HCT116 (cell line): ENCODE measurements around the gene SURF6.

ENCODE experiments used
- CEBPB ChIP-seq: IDR thresholded peaks from 2 replicates; pipeline ENCODE4 v1.6.1; 2012; ENCODE audit warnings: low read depth
- FOSL1 ChIP-seq: IDR thresholded peaks from 2 replicates; pipeline ENCODE4 v1.6.1; 2012; ENCODE audit warnings: low read depth
- JUND ChIP-seq: IDR thresholded peaks from 2 replicates; pipeline ENCODE4 v1.6.1; 2012
- POLR2A ChIP-seq: IDR thresholded peaks from 2 replicates; pipeline ENCODE4 v1.7.0; 2011; ENCODE audit warnings: borderline replicate concordance; ENCODE audit not compliant: insufficient read depth, insufficient read length; ENCODE audit errors: extremely low read depth
- POLR2AphosphoS5 ChIP-seq: IDR thresholded peaks from 2 replicates; pipeline ENCODE4 v1.6.1; 2011; ENCODE audit warnings: mild to moderate bottlenecking, low read depth, low read length, moderate library complexity
- RAD21 ChIP-seq: IDR thresholded peaks from 2 replicates; pipeline ENCODE4 v1.6.1; 2012; ENCODE audit warnings: low read depth, mild to moderate bottlenecking
- SP1 ChIP-seq: IDR thresholded peaks from 2 replicates; pipeline ENCODE4 v1.6.1; 2012; ENCODE audit warnings: low read depth
- TCF7L2 ChIP-seq: IDR thresholded peaks from 2 replicates; pipeline ENCODE4 v1.7.0; 2011; ENCODE audit warnings: borderline replicate concordance, inconsistent platforms; ENCODE audit not compliant: insufficient read depth, insufficient read length; ENCODE audit errors: extremely low read depth
- ZNF274 ChIP-seq: fragments of 200-500 bp; sonication (Bioruptor generic); IDR thresholded peaks from 2 replicates; pipeline ENCODE4 v1.6.1; 2014; ENCODE audit warnings: mild to moderate bottlenecking, low read depth, low read length, inconsistent platforms
- TF ChIP-seq, protein P1 (sequence below), 3 experiments: fragments of 200-600 bp in 1 of 3; sonication (generic) in 1 of 3; IDR thresholded peaks in 2 of 3; conservative IDR thresholded peaks in 1 of 3; 2 replicates each; pipeline ENCODE4 v1.5.1; 2012 to 2017; ENCODE audit warnings: low read depth in 2 of 3, low read length in 2 of 3, antibody characterized with exemption in 1 of 3, borderline replicate concordance in 1 of 3, control low read depth in 1 of 3, mild to moderate bottlenecking in 1 of 3, mixed read lengths in 1 of 3, mixed run types in 1 of 3, moderate library complexity in 1 of 3; ENCODE audit not compliant: insufficient read depth in 1 of 3

DNA sequence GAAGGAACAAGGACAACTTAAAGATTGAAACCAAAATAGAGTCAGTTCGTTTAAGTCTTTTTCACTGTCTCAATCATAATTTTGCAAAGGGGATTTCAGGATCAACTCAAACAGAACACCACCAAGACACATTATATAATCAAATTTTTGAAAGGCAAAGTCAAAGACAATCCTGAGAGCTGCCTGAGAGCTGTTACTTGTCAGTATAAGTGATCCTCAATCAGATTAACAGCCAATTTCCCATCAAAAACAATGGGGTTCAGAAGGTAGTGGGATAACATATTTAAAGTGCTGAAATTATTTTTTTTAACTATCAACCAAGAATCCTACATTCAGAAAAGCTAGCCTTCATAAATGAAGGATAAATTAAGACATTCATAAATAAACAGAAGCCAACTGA is 41.7 kb downstream of the SURF6 start:
- TF ChIP-seq FOSL1 = no peak
- TF ChIP-seq JUND = no peak
- no peak for TF ChIP-seq SP1
- TF ChIP-seq CEBPB = no peak
- no peak for TF ChIP-seq POLR2A
- TF ChIP-seq ZNF274 = no peak
- no peak for TF ChIP-seq RAD21
- TF ChIP-seq POLR2AphosphoS5 = no peak
- TF ChIP-seq, protein P1, sequence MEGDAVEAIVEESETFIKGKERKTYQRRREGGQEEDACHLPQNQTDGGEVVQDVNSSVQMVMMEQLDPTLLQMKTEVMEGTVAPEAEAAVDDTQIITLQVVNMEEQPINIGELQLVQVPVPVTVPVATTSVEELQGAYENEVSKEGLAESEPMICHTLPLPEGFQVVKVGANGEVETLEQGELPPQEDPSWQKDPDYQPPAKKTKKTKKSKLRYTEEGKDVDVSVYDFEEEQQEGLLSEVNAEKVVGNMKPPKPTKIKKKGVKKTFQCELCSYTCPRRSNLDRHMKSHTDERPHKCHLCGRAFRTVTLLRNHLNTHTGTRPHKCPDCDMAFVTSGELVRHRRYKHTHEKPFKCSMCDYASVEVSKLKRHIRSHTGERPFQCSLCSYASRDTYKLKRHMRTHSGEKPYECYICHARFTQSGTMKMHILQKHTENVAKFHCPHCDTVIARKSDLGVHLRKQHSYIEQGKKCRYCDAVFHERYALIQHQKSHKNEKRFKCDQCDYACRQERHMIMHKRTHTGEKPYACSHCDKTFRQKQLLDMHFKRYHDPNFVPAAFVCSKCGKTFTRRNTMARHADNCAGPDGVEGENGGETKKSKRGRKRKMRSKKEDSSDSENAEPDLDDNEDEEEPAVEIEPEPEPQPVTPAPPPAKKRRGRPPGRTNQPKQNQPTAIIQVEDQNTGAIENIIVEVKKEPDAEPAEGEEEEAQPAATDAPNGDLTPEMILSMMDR (IDR thresholded peaks at IDR 0.05 in 2 of 3, conservative IDR thresholded peaks at IDR 0.05 in 1 of 3; ENCODE audit: borderline replicate concordance in 1 of 3, insufficient read depth in 1 of 3, low read depth in 2 of 3, low read length in 2 of 3) = no peak
- no peak for TF ChIP-seq TCF7L2
